ENCODE data around the gene TMEM116.
"Not testable (repeated sequence)": the region's sequence is repeated elsewhere in the genome, so short reads cannot be mapped to it uniquely, and the experiment has no call there.

Gene TMEM116

DNA sequence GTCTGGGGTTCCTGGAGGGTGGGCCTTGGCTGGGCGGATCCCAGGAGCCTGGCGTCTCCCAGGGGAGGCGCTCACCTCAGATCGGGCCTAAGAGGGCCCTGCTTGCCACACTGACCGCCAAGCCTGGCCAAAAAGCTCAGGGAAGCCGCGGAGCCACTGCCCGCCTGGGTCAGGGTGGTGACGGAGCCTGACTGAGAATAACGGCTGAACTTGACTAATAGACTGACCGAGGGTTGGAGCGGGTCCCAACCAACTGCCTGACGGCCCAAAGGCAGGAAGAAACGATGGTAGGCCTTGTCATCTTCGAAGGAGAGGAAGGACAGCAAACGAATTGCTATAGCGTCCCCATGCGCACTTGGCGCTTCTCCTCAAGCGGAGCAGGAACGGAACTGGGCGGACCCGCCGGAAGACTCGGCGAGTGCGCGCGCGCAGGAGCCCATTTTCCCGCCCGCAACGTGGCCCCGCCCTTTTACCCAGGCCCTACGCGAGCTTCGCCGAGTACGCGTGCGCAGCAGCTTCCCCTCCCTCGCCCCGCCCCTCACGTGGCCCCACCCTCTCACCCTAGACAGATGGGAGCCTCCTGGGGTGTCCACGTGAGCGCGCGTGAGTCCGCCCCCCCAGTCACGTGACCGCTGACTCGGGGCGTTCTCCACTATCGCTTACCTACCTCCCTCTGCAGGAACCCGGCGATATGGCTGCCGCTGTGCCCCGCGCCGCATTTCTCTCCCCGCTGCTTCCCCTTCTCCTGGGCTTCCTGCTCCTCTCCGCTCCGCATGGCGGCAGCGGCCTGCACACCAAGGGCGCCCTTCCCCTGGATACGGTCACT is at the start of gene TMEM116, which contains the start of gene ERP29:
Gene TMEM116, minus strand, starts transcription at position 391 of the 826 bp plus-strand sequence. CDS start 7,895 bp downstream, outside the sequence.
Gene ERP29, plus strand, starts transcription at position 652 of the 826 bp plus-strand sequence. Its CDS starts 40 bp downstream, at position 692.
- DNase-seq (ENCODE audit: low spot score), result peak; percentile 96

DNA sequence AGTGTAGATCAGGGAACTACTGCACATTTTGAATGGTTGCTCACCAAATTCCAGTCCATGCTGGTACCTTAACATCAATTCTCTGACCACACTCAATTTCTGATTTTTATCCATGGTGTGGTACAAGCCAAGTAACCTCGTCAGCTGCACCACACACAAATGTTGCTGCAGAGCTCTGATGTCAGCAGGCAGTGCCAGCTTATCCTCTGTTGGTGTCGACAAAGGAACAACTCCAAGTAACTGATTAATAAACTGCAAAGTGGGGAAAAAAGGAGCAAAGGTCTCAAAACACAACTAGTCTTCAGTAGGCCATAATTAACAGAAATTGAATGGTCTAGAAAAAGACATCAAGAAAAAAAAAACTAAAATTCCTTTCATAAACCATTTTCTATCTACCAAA is 48.2 kb upstream of the TMEM116 start:
- no peak for DNase-seq (ENCODE audit: low spot score)

DNA sequence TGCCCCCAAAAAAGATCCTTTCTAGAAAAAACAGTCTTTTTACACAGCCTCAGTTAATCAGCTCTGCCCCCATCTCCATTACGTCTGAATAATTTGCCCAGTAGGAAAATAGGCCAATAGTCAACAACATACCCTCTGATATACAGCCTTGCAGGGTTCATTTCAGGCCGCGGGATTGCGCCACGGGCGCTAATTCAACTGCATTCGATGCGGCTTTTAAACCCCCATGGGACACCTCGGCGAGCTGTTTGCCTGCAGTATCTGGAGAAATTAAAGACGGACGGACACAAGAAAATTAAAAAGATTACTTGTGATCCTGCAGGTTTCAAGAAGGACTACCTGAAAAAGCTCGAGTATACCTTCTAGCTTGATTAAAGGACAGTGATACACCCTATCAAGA is 36.4 kb upstream of the TMEM116 start:
- DNase-seq (ENCODE audit: low spot score), result no peak

DNA sequence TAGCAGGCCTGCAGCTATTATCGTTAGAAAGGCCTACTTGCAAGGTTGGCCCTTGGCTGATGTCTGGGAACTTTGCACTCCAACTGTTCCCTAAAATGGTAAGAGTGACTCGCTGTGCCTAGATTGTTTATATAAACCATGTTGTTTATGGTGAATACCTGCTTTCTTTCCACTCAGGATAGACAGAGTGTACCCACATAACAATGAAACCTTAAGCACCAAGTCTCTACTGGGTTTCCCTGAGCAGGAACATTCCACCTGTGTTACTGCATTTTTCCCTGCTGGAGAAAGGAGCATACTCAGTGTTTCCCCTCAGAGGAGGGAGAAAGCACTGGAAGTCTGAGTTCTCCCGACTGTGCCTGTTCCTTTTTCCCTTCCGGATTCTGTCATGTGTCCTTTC is 33.0 kb upstream of the TMEM116 start:
- no peak for DNase-seq (ENCODE audit: low spot score)

DNA sequence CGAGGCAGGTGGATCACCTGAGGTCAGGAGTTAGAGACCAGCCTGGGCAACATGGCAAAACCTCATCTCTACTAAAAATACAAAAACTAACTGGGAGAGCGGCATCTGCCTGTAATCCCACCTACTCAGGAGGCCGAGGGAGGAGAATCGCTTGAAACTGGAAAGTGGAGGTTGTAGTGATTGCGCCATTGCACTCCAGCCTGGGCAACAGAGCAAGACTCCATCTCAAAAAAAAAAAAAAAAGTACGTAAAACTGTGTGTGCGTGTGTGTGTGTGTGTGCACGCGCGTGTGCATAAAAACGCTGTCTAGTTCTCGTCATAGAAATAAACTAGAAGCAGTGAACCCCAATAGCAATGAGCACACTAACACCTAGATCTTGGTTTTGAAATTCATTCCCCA is 23.6 kb upstream of the TMEM116 start:
- not testable (repeated sequence) for DNase-seq (ENCODE audit: low spot score)

DNA sequence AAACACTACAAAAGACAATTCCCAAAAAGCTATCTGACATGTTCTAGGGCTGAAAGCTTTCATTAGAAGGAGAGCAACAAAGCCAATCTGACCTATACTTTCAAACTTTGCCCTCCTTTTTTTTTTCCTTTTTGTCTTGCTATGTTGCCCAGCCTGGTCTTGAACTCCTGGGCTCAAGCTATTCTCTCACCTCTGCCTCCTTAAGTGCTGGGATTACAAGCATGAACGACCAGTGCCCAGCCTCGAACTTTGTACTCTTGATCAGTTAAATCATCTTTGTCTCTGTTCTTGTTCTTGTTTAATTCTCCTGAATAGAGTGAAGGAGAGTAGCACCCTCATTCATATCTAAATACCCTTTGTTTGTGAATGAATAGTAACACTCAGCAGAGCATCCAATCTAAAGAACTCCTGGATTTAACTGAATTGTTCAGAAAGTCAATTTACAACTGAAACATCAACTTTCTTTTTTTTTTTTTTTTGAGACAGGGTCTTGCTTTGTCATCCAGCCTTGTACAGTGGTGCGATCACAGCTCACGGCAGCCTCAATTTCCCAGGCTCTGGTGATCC is 22.3 kb upstream of the TMEM116 start:
- DNase-seq (ENCODE audit: low spot score), result no peak

DNA sequence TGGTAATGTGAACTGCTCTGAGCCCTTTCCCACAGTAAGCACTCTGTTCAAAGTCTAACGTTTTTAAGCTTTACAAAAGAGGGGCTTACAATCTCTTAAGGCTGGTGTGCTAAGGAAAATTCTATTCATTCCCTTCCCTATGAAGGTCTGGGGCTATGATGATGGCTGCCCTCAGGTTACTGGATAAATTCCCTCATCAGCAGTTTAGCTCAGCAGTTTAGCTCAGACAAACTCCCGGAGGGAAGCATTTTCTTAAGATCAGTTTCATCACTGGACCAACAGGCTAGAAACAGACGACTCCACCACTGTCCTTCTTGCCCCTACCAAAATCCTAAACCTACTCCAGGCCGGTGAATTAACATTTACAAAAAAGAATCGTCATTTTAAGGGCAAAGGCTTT is 19.3 kb upstream of the TMEM116 start:
- no peak for DNase-seq (ENCODE audit: low spot score)

DNA sequence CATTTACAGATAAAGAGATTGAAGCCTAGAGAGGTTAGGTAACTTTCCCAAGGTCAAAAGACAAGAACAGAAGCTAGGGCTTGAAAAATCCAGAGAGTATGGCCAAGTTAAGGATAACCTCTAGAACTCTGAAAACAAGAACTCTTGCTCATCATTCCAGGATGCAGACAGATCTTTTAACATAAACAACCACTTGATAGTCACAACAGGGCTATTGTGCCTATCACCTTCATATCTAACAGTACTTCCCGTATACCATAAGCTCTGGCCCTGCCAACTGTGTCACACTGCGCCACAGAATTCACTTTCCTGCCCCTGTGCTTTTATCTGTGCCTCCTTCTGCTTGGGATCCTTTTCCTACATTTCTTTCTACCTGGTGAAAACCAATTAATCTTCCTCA is 18.5 kb upstream of the TMEM116 start:
- DNase-seq (ENCODE audit: low spot score), result no peak

DNA sequence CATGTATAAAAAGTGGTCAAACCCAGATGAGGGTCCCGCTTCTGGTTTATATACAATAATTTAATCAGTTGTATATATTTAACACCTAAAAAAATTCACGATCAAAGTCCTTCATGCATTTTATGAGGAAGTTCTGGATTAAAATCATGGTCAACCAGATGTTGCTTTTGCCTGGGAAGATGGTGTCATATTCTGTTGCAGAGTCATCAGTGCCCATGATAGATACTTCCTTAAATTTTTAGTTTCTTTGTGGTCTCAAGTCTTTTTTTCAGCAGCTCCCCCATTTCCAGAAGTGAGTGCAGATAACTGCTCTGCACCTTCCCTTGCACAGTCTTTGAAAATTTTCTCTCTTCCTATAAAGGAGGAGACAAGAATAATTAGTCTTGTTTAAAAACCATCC is 16.3 kb upstream of the TMEM116 start:
- no peak for DNase-seq (ENCODE audit: low spot score)

DNA sequence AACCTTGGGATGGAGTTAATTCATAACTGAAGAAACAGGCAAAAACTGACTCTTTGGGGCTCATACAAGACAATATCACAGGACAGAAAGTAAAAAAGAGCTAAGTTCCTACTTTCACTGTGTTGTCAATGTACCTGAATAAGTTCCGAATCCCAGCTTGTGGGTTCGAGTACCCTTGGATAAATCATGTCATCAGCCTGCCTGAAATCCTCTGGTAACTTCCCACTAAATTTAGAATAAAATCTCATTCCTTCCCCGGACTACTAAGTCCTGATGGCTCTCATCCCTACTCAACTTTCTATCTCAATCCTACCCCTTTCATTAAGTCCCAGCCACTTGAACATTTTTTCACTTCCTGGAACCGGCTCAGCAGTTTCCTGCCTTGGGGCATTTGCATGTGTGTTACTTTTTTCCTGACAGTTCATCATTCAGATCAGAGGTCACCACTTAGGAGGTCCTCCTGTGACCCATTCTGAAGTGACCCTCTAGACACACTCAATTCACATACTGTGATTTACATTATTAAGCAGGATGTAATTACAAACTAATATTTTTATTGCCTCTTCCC is 12.9 kb upstream of the TMEM116 start:
- DNase-seq (ENCODE audit: low spot score), result no peak

DNA sequence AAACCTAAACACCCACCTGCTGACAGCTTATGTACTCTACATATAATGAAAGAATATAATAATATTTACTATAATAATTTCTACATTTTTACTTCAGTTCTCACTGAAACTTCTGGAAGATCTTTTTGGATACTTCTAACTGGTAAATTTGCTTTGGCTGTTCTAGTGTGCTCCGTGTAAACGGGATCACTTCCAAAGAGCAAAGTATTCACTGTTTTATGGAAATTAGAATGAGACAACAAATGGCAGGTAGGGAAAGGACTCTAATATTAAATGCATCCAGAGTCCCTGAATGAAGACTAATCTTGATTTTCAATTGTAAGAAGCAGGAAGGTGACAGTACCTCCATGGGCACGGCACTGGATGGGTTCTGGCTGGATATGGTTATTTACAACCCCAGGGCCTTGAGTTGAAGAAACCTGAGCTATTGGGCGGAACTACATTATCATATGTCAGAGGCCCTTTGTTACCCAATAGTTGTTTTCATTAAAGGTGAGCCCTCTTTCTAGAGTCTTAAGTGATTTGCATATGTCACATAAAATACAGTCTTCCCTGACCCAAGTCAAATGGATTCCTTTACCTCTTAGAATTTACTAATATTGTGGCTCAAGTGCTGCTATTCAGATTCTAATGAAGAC is 10.9 kb upstream of the TMEM116 start:
- DNase-seq (ENCODE audit: low spot score), result no peak

DNA sequence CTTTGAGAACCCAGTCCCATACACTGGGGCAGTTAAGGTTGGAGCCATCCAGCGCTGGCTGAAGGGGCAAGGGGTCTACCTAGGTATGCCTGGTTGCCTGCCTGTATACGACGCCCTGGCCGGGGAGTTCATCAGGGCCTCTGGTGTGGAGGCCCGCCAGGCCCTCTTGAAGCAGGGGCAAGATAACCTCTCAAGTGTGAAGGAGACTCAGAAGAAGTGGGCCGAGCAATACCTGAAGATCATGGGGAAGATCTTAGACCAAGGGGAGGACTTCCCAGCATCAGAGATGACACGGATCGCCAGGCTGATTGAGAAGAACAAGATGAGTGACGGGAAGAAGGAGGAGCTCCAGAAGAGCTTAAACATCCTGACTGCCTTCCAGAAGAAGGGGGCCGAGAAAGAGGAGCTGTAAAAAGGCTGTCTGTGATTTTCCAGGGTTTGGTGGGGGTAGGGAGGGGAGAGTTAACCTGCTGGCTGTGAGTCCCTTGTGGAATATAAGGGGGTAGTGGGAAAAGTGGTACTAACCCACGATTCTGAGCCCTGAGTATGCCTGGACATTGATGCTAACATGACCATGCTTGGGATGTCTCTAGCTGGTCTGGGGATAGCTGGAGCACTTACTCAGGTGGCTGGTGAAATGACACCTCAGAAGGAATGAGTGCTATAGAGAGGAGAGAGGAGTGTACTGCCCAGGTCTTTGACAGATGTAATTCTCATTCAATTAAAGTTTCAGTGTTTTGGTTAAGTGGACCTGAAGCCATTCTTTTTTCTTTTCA is 9.5 kb upstream of the TMEM116 start:
- no peak for DNase-seq (ENCODE audit: low spot score)

DNA sequence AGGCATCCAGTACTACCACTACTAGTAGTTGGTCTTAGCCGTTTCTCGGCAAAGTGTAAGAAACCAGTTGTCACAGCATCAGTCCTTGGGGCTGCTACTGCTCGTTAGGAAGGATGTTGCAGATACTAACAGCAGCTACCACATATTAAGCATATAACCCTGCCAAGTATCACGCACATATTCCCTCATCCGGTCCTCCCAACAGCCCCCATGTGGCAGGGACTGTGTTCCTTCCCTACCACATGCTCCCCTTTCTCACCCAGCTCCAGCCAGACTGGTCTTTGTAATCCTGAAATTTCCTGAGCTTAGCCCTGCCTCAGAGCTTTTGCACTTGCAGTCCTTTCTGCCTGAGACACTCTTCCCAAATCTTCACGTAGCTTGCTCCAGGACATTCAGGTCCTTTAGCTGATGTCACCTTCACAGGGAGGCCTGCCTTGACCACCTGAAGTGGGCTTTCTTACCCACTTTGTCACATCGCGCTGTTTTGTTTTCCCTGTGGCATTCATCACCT is 8.0 kb upstream of the TMEM116 start:
- no peak for DNase-seq (ENCODE audit: low spot score)

DNA sequence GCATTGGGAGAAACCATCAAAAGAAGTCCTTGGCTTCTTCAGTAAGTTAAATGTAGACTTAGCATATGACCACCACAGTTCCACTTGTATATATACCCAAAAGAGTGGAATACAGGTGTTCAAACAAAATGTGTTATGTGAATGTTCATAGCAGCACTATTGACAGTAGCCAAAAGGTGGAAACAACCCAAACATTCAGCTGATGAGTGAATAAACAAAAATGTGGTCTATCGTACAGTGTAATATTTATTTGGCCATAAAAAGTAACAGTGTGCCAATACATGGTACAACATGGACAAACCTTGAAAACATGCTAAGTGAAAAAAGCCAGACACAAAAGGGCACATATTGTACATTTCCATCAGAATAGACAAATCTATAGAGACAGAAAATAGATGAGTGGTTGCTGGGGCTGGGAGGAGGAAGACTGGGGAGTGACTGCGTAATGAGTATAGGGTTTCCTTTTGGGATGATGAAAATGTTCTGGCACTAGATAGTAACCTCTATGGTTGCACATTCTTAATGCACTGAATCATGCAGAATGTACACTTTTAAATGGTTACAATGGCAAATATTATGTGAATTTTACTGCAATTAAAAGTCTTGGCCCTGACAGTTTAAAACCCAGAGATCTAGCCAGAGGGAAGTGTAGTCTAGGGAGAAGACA is 5.7 kb upstream of the TMEM116 start:
- DNase-seq (ENCODE audit: low spot score), result no peak

DNA sequence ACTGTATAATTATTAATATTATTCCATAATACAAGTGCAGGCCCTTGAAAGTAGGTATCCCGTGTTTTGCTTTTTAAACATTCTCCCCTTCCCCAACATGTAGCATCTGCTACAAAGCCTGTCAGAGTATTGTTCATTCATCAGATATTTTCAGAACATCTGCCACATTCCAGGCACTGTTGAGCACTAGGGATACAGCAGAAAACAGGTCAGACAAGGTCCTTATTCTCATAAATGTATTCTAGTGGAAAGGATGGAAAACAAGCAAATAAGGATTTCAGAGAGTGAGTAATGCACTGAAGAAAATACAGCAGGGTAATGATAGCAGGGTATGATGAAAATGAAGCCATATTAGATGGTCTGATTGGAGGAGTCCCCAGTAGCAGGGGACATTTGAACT is 4.1 kb upstream of the TMEM116 start:
- no peak for DNase-seq (ENCODE audit: low spot score)

DNA sequence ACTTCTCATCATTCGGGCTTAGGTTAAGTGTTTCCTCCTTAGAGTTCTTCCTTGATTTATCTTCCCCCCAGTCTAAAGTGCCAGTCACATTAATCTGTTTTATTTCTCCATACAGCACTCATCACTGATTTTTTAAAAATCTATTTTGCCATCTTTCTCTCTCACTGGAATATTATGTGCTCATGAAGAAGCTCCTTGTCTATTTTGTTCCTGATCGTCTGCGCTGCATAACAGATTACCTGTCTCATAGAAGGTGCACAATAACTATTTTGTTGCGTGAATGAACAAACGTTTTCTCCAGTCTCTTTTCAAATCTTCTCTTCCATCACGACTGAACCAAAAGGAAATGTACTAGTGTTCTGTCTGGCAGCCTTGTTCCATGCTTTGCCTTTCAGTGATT is 3.0 kb upstream of the TMEM116 start:
- DNase-seq (ENCODE audit: low spot score), result no peak

DNA sequence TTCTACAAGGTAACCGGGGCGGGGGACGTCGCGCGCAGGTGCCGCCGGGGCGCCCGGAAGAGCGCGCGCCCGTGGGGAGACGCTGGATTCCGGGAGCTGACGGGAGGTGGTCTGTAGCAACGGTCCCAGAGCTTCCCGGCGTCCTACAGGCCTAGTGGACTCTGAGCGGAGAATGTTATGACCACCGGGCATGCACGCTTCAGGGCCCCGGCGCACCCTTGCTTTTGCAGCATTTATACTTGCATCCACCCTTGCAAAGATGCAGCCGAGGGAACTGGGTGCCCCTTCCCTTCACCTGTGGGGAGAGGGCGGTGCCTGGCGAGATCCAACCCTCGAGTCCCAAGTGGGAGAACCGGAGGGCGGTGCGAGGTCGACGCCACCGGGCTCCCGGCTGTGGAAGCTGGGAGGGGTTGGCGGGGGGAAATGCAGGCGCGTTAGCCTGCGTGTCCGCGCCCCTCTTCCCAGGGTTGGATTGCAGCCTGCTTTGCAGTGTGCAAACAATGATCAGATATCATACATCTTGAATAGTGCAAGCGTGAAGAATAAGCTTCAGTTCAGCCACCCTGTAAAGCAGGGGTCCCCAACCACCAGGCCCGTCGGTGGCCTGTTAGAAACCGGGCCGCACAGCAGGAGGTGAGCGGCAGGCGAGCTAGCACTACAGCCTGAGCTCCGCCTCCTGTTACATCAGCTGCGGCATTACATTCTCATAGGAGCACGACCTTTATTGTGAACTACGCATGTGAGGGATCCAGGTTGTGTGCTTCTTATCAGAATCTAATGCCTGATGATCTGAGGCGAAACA is 837 bp upstream of the TMEM116 start:
- peak; percentile 88 for DNase-seq (ENCODE audit: low spot score)

DNA sequence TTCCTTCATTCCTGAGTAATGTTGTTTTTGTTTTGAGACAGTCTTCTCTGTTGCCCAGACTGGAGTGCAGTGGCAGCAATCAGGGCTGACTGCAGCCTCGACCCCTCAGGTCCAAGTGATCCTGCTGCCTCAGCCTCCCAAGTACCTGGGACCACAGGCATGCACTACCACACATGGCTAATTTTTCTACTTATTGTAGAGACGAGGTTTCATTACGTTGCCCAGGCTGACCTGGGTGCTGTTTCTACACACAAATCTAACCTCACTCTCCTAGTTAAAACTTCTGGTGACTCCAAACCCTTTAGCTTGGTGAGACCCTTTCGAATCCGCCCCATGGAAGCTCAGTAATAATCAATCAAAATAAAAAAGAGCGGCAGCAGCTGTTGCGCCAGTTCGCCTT is 1.3 kb downstream of the TMEM116 start:
- DNase-seq (ENCODE audit: low spot score), result no peak

DNA sequence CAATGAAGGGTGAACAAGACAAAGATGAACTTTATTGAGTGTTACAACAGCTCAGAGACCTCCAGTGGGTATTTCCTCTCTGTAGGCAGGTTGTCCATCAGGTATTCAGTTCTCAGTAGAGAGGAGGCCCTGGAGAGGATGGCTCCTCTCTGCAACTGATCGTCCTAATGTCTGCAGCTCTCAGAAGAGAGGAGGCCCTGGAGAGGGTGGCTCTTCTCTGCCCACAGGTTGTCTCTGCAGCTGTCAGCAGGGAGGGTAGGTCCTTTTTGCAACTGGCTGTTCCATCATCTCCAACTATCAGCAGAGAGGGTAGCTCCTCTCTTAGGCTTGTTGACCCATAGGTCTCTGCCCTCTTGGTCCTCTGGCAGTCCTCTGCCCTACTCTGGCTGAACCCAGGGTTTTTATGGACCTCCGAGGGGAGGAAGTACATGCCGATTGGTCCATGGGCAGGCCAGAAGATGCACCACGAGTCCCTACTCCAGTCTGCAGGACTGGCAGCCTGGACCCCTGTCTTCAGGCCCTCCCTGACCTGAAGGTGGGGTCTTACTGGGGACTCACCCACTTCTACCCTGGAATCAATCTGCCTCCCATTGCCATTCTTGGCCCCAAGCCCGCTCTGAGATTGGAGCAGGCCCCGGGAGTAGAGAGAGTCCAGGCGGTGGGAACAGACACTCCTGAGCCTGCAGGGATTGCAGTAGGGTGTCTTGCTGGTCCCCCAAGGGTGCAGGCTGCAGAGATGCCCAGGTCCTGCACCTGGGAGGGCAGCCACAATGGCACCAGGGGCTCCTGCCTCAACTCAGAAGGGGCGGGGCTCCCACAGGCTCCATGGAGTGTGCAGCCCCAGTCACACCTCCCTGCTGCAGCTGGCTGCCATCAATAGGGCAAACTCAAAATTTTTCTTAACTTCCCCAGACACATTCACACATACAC is 2.3 kb downstream of the TMEM116 start:
- no peak for DNase-seq (ENCODE audit: low spot score)

Data from SW480 (cell line).